SIG-M5 treated with dmso at 0.1 percent for 504 hours (cell line): ENCODE data around the gene MRC2.
A peak's percentile ranks its signal among the peaks of the same experiment; 100 is the strongest.
"Not testable (repeated sequence)": the region's sequence is repeated elsewhere in the genome, so short reads cannot be mapped to it uniquely, and the experiment has no call there.

Source experiments
- DNase-seq: peaks from one replicate; lab custom pipeline; 2025; ENCODE audit not compliant: unreplicated experiment; lab: John Stamatoyannopoulos, UW

MRC2 gene, protein sequence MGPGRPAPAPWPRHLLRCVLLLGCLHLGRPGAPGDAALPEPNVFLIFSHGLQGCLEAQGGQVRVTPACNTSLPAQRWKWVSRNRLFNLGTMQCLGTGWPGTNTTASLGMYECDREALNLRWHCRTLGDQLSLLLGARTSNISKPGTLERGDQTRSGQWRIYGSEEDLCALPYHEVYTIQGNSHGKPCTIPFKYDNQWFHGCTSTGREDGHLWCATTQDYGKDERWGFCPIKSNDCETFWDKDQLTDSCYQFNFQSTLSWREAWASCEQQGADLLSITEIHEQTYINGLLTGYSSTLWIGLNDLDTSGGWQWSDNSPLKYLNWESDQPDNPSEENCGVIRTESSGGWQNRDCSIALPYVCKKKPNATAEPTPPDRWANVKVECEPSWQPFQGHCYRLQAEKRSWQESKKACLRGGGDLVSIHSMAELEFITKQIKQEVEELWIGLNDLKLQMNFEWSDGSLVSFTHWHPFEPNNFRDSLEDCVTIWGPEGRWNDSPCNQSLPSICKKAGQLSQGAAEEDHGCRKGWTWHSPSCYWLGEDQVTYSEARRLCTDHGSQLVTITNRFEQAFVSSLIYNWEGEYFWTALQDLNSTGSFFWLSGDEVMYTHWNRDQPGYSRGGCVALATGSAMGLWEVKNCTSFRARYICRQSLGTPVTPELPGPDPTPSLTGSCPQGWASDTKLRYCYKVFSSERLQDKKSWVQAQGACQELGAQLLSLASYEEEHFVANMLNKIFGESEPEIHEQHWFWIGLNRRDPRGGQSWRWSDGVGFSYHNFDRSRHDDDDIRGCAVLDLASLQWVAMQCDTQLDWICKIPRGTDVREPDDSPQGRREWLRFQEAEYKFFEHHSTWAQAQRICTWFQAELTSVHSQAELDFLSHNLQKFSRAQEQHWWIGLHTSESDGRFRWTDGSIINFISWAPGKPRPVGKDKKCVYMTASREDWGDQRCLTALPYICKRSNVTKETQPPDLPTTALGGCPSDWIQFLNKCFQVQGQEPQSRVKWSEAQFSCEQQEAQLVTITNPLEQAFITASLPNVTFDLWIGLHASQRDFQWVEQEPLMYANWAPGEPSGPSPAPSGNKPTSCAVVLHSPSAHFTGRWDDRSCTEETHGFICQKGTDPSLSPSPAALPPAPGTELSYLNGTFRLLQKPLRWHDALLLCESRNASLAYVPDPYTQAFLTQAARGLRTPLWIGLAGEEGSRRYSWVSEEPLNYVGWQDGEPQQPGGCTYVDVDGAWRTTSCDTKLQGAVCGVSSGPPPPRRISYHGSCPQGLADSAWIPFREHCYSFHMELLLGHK (N-terminal part only)

DNA sequence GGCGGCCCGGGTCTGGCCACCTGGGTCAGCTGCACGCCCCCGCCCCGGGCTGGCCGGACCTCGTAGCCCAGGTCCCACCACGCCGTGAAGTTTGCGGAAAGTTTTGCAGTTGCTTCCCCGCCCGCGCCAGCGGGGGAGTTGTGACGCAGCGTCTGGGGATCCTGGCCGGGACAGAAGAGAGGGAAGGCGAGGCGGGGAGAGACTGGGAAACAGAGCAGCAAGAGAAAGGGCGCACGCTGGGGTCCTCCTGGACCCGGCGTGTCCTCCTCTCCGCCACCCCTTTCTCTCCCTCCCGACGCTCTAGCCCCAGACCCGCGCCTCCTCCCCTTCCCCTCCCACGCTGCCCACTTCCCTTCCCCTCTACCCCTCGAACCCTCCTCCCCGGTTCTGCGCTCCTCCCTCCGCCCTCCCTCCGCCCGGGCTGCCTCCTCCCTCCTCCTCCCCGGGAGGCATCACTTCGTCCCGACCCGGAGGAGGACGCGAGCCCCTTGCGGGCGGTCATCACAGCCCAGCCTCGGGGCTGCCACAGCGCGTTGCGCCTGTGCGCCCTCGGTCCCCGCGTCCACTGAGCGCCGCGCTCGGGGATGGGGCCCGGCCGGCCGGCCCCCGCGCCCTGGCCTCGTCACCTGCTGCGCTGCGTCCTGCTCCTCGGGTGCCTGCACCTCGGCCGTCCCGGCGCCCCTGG is at the start of gene MRC2:
MRC2 (plus strand) TSS at position 452 of the 685 bp plus-strand sequence; CDS start at position 585, 133 bp downstream.
- peak; percentile 69 for DNase-seq

GRCh38 chr17:62578757-62579487 is 48.5 kb upstream of the MRC2 start:
- DNase-seq, result no peak

DNA sequence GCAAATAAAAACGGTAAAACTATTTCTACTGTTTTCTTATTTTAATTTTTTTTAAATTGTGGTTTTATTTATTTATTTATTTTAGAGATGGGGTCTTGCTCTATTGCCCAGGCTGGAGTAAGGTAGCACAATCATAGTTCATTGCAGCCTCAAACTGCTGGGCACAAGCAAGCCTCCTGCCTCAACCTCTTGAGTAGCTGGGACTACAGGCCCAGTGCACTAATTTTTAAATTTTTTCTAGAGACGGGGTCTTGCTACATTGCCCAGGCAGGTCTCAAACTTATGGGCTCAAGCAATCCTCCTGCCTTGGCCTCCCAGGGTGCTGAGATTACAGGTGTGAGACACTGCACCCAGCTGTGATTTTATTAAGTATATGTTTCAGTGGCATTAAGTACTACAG is 46.5 kb upstream of the MRC2 start:
- no peak for DNase-seq

DNA sequence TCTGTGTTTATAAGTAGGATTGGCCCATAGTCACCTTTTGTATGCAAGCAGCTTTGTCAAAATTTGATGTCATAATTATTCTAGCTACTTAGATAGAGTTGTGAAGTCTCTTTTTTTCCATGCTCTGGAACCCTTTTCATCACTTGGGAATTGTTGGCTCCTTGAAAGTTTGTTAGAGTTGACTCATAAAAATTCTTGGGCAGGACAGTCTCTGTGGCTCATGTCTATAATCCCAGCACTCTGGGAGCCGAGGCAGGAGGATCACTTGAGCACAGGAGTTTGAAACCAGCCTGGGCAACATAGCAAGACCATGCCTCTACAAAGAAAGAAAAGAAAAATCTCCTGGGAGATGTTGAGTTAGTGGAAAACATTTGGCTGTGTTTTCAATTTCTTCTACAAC is 45.7 kb upstream of the MRC2 start:
- no peak for DNase-seq

DNA sequence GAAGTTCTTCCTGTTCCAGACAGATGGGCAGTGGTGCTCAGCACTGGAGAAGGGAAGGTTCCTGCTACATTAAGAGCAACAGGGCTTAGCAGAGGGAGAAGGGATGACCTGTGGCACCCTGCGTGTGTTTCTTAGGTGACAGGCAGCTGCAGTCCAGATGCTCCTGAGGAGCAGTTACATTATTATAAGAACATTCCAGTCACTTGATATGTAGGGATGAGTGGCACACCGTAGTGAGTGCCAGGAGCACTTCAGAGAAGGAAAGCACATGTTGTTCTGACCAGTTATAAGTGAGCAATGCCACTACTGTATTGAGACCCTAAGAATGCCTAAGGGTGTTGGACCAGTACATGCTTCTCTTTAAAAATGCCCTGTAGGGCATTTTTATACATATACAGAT is 39.9 kb upstream of the MRC2 start:
- no peak for DNase-seq

DNA sequence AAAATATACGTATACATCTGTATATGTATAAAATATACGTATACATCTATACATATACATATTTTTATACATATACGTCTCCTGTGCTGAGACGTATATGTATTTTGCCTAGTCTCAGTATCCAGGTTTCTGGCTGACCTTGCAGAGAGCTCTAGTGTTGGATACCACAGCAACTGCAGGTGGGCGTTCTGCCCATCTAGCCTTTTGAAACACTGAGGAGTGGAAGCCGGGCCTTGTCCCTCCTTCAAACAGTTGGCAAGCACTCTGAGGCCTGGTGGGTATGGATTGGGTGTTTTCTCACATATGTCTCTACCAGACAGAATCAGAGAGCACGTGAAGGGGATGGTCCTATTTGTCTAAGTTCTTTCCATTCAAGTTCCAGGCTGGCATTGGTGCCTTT is 39.4 kb upstream of the MRC2 start:
- DNase-seq, result no peak

DNA sequence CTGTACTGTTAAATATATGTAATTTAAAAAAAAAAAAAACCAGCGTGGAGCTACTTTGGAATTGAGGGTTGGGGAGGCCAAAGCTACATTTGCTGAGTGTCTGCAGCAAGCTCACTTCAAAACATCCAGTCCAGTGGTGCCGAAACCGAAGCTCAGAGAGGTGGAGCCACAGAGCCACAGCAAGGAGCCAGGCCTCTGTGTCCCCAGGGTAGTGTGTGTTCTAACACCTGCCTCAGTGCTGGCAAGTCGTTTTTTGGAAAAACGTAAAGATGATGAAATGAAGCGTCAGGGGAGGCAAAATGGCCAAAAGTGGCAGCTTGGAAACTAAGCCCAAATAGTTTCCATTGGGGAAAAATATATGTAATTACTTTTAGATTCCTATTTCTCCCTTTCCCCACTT is 36.1 kb upstream of the MRC2 start:
- no peak for DNase-seq

DNA sequence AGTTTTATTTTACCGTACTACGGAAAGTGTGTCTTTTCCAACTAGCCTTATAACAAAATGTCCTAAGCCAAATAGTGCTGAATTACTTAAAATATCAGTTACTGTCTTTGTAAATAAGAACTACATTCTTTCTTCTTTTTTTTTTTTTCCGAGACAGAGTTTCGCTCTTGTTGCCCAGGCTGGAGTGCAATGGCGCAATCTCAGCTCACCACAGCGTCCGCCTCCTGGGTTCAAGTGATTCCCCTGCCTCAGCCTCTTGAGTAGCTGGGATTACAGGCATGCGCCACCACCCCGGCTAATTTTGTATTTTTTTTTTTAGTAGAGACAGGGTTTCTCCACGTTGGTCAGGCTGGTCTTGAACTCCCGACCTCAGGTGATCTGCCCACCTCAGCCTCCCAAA is 35.6 kb upstream of the MRC2 start:
- not testable (repeated sequence) for DNase-seq

DNA sequence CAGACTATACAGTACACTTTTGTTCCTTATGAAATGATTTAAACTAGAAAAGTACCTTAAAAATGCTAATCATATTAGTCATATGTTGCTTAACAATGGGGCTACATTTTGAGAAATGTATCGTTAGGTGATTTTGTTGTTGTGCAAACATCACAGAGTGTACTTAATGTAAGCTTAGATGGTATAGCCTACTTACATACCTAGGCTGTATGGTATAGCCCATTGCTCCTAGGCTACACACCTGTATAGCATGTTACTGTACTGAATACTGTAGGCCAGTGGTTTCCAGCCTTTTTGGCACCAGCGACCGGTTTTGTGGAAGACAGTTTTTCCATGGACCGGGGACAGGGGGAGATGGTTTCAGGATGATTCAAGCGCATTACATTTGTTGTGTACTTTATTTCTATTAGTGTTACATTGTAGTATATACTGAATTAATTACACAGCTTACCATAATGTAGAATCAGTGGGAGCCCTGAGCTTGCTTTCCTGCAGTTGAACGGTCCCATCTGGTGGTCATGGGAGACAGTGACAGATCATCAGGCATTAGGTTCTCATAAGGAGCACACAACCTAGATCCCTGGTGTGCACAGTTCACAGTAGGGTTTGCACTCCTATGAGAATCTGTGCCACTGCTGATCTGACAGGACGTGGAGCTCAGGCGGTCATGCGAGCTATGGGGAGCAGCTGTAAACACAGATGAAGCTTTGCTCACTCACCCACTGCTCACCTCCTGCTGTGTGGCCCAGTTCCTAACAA is 35.0 kb upstream of the MRC2 start:
- no peak for DNase-seq

DNA sequence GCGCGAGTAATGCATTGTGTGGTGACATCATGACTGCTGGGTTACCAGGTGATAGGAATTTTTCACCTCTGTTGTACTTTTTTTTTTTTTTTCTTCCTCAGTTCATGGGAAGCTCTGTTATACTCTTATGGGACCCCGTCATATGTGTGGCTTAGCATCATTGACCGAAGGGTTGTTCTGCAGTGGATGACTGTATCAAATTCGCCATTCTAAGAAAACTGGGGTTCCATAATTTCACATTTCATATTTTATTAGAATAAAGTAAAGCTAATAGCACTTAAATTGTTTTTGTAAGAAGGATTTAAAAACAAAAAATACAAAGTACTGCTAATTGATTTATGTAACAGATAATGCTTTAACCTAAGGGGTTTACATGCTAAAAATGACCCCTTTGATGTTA is 32.0 kb upstream of the MRC2 start:
- no peak for DNase-seq

DNA sequence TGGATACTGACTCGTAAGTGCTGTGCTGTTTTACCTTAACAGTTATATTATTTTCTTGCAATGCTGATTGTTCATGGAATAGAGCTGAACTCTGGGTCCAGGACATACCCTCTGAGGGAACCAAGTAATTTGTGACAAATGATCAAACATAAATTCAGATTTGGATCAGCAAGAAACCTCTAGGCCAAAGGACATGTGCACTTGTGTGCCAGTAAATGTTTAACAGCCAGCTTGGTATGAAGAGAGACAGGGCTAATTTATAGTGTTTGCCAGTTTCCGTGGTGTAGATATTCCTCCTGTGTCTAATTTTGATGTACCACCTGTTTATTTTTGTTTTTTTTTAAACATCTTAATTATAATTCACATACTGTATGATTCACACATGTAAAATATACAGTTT is 30.8 kb upstream of the MRC2 start:
- DNase-seq, result no peak

GRCh38 chr17:62597150-62597549 is 30.3 kb upstream of the MRC2 start:
- no peak for DNase-seq

DNA sequence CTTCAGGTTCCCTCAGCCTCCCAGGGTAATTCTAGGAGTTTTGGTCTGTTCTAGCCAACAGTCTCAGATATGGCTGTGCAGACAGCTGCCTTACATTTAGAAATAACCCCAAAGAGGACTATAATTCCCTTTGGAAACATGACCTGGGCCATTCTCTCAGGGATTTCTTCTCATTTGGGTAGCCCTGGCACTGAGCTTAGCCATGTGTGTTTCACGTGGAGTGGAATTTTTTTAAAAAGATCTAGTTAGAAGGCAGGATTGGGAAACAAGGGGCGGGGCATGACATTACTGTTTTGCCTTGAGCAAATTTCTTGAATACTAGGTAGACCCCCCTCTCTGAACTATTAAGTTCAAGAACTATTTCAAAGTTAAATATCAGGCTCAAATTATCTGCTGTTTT is 29.6 kb upstream of the MRC2 start:
- no peak for DNase-seq

GRCh38 chr17:62599964-62600657 is 27.4 kb upstream of the MRC2 start:
- DNase-seq, result no peak

DNA sequence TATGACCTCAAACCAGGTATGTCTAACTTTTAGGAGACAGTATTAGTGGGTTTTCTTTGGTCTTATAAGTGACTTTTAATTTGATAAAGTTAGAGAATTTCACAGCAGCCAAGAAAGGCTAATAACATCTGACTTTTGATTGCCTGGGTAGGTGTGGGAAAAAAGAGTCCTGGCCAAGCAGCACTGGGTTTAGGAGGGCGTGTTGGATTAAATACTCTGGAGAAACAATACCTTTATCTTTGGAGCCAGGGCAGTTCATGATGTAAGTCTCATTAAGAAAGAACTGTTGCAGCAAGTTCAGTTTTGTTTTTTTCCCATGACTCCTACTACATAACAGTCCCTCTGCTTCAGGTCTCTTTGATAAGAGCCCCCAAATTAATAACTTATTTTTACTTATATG is 26.7 kb upstream of the MRC2 start:
- DNase-seq, result no peak

DNA sequence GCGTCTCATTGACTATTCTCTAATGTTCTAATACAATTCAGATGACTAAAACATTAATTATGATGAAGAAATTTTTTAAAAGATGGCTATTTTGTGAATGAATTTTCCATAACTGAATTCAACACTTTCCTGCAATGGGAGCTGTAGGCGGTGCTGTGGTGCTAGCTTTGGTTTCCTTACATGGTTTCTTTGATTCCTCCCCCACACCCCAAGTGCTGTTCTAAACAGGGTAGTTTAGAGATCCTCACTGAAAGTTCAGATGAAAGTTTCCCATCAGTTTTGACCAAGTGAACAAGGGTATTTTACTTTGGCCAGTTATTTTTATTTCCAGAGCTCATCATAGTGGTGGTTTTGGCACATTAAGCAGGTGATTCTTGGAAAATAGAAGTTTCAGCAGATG is 26.0 kb upstream of the MRC2 start:
- no peak for DNase-seq

GRCh38 chr17:62603783-62604182 is 23.7 kb upstream of the MRC2 start:
- not testable (repeated sequence) for DNase-seq

DNA sequence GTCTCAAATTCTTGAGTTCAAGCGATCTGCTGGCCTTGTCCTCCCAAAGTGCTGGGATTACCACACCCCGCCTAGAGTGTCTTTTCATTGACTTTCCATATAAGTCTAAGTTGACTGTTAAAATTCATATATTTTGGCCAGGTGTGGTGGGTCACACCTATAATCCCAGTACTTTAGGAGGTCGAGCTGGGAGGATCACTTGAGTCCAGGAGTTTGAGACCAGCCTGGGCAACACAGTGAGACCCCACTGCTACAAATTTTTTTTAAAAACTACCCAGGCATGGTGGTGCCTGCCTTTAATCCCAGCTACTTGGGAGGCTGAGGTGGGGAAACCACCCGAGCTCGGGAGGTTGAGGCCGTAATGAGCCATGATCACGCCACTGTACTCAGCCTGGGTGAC is 21.9 kb upstream of the MRC2 start:
- no peak for DNase-seq

GRCh38 chr17:62611292-62611691 is 16.2 kb upstream of the MRC2 start:
- DNase-seq, result no peak
